Measurements from ENCODE around the gene DNAJC5. TPM values are rescaled to one million over a fixed set of nuclear protein-coding genes. Genes with fewer than 3 reads are reported as not detected.
A peak's percentile ranks its signal among the peaks of the same experiment; 100 is the strongest.

The DNAJC5 gene
- total and polyA plus RNA-seq, 9 of the 15 experiments (the other 6 are each of a cell fraction or from before 2014, with no cell fraction given): 0.95 to 42.8 (median 23.4) TPM

- TF ChIP-seq SRSF1 (IDR thresholded peaks at IDR 0.05; ENCODE audit: low read depth, low read length): no peak
- TF ChIP-seq NR3C1 (CRISPR knock-in tag; IDR thresholded peaks at IDR 0.05): no peak
- no peak for TF ChIP-seq ZNF696 (CRISPR knock-in tag; conservative IDR thresholded peaks at IDR 0.05)
- TF ChIP-seq SMARCC2 (IDR thresholded peaks at IDR 0.05; ENCODE audit: low read depth): no peak
- TF ChIP-seq TOE1 (IDR thresholded peaks at IDR 0.05; ENCODE audit: borderline replicate concordance): no peak
- no peak for TF ChIP-seq TOE1 (CRISPR knock-in tag; IDR thresholded peaks at IDR 0.05; ENCODE audit: borderline replicate concordance, low read depth)
- TF ChIP-seq HMG20B (CRISPR knock-in tag; IDR thresholded peaks at IDR 0.05): no peak
- no peak for TF ChIP-seq FOXP4 (CRISPR knock-in tag; IDR thresholded peaks at IDR 0.05; ENCODE audit: borderline replicate concordance)
- TF ChIP-seq ZNF3 (CRISPR knock-in tag; IDR thresholded peaks at IDR 0.05): no peak
- no peak for TF ChIP-seq E2F1 (CRISPR knock-in tag; IDR thresholded peaks at IDR 0.05)
- TF ChIP-seq GTF3C2 (IDR thresholded peaks at IDR 0.05; ENCODE audit: borderline replicate concordance, extremely low read depth, insufficient read length): no peak
- no peak for TF ChIP-seq KLF13 (tag; IDR thresholded peaks at IDR 0.05; ENCODE audit: borderline replicate concordance, low read depth)
- no peak for TF ChIP-seq SMAD1 (IDR thresholded peaks at IDR 0.05; ENCODE audit: low read depth, low read length, partially characterized antibody)
- 0 out of 4 replicates have a peak, but pooled peaks of 1 of the 2 experiments have one; percentile 13 for TF ChIP-seq RCOR1 (IDR thresholded peaks at IDR 0.05; ENCODE audit: borderline replicate concordance in 1 of 2, low read depth in 2 of 2, low read length in 2 of 2)
- TF ChIP-seq ZNF766 (CRISPR knock-in tag; conservative IDR thresholded peaks at IDR 0.05): no peak
- TF ChIP-seq MCM7 (IDR thresholded peaks at IDR 0.05): no peak
- no peak for TF ChIP-seq BCOR (IDR thresholded peaks at IDR 0.05)
- no peak for TF ChIP-seq ZNF444 (CRISPR knock-in tag; IDR thresholded peaks at IDR 0.05)
- TF ChIP-seq BACH1 (tag; IDR thresholded peaks at IDR 0.05): no peak
- no peak for TF ChIP-seq ATF4 (CRISPR knock-in tag; IDR thresholded peaks at IDR 0.05)
- TF ChIP-seq RBM22 (IDR thresholded peaks at IDR 0.05; ENCODE audit: low read depth, low read length, poor library complexity, severe bottlenecking): no peak
Measured at GRCh38 chr20:63894358-63895201, at the start of gene DNAJC5 (continued).
